HuH-7 (cell line): Measurements from ENCODE around the gene OTOS.

Source experiments
- DNase-seq: peaks from one replicate; pipeline ENCODE4 v3.0.0; 2011; ENCODE audit warnings: low spot score

Gene OTOS

GRCh38 chr2:240167588-240167880 is 27.1 kb upstream of the OTOS start:
- no peak for DNase-seq

GRCh38 chr2:240166761-240167587 is 26.5 kb upstream of the OTOS start:
- DNase-seq = no peak

GRCh38 chr2:240166191-240166590 is 25.7 kb upstream of the OTOS start:
- DNase-seq = no peak

- no peak for DNase-seq
Measured at GRCh38 chr2:240165661-240166060, 25.2 kb upstream of the OTOS start.

GRCh38 chr2:240165034-240165433 is 24.6 kb upstream of the OTOS start:
- DNase-seq = no peak

- DNase-seq = no peak
Measured at GRCh38 chr2:240164586-240164985, 24.1 kb upstream of the OTOS start.

- no peak for DNase-seq
Measured at GRCh38 chr2:240163844-240164574, 23.6 kb upstream of the OTOS start.

GRCh38 chr2:240162939-240163714 is 22.7 kb upstream of the OTOS start:
- DNase-seq = no peak

GRCh38 chr2:240162531-240162930 is 22.1 kb upstream of the OTOS start:
- DNase-seq = no peak

GRCh38 chr2:240162032-240162431 is 21.6 kb upstream of the OTOS start:
- no peak for DNase-seq

GRCh38 chr2:240161087-240161750 is 20.8 kb upstream of the OTOS start:
- DNase-seq = no peak

GRCh38 chr2:240160291-240161086 is 20.0 kb upstream of the OTOS start:
- DNase-seq = no peak

GRCh38 chr2:240159251-240159839 is 18.9 kb upstream of the OTOS start:
- no peak for DNase-seq

GRCh38 chr2:240157147-240157470 is 16.7 kb upstream of the OTOS start:
- DNase-seq = no peak

GRCh38 chr2:240156435-240157146 is 16.1 kb upstream of the OTOS start:
- DNase-seq = no peak

GRCh38 chr2:240155745-240156390 is 15.4 kb upstream of the OTOS start:
- no peak for DNase-seq

GRCh38 chr2:240155048-240155744 is 14.7 kb upstream of the OTOS start:
- DNase-seq = no peak

GRCh38 chr2:240154606-240155005 is 14.1 kb upstream of the OTOS start:
- DNase-seq = no peak

- DNase-seq = no peak
Measured at GRCh38 chr2:240153418-240153817, 13.0 kb upstream of the OTOS start.
